HG02973 (cell line): ENCODE measurements around the gene LDLRAP1.
"Not testable (repeated sequence)": the region's sequence is repeated elsewhere in the genome, so short reads cannot be mapped to it uniquely, and the experiment has no call there.

Experiments
- ATAC-seq: cut with Tn5 transposase; IDR thresholded peaks from one replicate; pipeline ENCODE4 v1.9.1; 2021; ENCODE audit warnings: moderate library complexity; ENCODE audit not compliant: unreplicated experiment

The LDLRAP1 gene, protein sequence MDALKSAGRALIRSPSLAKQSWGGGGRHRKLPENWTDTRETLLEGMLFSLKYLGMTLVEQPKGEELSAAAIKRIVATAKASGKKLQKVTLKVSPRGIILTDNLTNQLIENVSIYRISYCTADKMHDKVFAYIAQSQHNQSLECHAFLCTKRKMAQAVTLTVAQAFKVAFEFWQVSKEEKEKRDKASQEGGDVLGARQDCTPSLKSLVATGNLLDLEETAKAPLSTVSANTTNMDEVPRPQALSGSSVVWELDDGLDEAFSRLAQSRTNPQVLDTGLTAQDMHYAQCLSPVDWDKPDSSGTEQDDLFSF

DNA sequence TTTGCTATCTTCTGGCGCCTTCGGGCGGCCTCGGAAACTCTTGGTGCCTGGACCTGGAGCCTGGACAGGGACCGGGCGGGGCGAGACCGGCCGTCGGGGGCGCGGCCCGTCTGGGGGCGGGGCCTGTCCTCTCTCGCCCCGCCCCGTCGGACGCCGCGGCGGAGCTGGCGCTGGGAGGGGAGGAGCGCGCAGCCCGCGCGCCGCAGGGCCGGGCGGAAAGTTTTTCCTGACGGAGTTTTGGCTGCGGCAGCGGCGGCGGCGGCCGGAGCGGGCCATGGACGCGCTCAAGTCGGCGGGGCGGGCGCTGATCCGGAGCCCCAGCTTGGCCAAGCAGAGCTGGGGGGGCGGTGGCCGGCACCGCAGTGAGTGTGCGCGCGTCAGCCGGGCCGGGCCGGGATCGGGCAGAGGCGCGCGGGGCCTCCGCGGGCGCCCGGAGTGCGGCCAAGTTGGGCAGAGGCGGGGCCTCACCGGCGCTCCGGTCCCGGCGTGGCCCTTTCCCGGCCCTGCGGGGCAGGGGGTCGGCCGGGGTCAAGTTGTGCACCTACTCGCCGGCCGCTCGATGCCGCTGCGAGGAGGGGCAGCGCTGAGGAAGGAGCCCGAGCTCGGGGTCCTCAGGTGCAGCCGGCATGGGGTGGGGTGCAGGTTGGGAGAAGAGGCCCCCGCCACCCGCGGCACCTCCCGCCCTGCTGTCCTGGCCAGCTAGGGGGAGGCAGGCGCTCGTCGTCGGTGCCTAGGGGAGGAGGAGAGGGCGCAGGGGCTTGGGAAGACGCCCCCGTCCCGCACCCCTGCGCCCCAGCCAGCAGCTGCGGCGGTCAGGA lies at the start of gene LDLRAP1:
Gene LDLRAP1 (plus strand): TSS at position 182 of the 818 bp plus-strand sequence. CDS start 93 bp downstream, at position 275.
- peak; percentile 79 for ATAC-seq

DNA sequence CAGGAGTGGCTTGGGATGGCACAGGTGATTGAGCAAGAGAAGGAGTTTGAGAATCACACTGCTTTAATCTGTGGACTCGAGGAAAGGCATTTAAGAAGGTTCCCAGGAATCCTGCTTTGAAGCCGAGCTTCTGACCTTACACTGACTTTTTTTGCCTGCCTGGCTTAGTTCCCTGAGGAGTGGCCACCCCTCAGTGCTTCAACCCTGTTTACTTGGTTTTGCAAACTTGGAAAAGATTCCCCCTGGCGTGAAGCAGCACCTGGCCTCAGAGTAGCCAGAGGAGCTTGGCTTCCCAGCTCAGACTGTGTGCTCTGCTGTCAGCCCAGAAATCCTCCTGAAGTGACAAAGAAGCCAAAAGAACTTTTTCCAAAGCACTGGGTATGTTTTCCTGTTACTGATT lies 48.5 kb upstream of the LDLRAP1 start:
- ATAC-seq = no peak

DNA sequence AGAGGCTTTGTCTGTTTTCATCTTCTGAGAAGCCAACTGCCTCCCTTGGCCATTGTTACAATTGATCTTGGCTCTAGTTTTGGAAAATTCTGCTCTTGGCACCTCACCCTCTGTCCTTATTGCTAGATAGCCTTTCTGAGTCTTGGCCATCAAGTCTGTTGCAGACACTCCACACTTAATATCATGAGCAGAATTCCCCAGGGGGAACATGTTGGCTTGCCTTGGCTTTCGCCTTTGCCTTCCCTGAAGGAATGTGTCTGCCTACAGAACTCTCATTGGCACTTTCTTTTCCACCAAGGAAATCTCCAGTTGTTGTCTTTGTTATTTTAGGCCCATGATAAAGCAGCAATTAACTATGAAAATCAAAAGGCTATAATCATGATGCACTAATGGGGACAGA lies 42.7 kb upstream of the LDLRAP1 start:
- no peak for ATAC-seq

DNA sequence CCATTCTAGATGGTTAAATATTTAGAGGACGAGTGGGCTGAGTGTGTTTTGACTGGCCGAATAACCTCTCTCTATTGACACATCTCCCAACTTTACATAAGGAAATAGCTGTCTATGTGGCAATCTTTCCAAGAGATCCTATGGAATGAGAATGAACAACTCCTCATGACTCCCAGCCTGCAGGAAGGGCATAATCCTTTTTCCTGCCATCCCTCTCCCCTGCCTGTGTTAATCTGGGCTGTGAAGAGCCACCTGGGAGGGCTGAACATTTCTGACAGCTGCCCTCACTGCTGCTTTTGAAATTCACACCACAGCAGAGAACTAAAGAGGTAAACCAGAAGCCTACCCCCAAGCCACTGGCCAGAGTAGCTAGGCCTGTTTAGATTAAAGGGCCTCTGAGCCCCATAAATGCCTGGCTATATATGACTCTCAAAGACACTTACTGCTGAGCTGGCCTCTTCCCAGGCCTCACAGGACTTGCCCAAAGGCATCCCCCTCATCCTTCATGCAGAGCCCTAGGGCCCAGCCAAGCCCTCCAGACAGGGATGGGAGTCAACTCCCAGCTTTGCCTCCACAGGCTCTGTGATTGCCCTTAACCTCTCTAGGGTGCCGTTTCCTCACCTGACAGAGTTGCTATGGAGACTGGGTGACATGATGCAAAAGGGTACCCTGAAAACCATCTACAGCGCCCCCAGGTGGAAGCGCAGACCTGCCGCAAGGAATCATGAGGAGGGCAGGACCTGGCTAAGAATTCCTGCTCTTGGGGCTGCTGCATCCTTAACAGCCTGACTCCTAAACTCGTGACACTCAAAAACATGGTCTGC lies 42.0 kb upstream of the LDLRAP1 start:
- no peak for ATAC-seq

DNA sequence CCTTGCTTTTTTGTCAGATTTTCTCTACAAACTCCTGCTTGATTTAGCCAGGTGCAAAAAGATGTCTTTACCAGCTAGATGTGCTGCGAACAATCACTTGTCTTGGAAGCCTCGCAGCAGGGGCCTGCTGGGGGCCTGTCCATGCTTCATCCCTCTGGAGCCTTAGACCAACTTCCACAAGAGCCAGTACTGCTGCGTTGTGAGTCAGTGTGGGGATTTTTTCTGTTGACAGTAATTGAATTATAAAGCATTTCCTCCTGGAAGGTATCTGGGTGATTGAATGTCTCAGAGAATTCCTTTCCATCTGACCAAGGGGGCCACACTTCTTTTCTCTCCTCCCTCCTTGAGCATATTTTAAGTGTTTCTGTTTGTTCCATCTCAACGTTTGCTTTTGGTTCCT lies 40.4 kb upstream of the LDLRAP1 start:
- no peak for ATAC-seq

DNA sequence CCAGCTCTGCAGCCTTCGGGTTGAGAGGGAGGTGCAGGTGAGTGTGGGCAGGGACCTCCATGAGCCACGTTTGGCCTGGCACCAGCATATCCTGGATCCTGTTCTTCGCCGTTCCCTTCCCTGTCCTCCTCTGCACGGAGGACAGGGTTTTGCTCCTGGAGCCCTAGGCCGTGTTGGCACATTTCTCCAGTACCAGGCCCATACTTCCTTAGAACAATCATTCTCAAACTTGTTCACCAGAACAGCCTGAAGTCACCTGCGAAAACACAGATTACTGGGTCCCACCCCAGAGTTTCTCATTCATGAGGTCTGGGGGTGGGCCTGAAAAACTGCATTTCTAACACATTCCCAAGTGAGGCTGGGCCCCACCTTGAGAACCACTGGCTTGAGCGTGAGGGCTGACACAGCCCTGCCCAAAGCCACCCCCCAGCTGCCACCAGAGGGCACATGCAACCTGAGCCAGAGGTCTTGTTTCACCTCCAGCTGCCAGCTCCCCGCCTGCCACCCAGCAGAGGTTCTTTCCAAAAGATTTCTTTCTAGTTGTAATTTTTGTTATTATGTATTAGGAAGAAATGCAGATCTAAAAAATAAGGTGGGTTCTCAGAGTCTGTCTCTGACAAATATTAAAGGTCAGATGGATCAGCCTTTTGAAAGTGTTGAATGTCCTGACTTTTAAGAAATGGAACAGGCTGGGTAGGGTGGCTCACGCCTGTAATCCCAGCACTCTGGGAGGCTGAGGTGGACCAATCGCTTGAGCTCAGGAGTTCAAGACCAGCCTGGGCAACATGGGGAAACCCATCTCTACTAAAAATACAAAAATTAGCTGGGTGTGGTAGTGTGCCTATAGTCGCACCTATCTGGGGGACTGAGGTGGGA lies 39.6 kb upstream of the LDLRAP1 start:
- ATAC-seq = no peak

DNA sequence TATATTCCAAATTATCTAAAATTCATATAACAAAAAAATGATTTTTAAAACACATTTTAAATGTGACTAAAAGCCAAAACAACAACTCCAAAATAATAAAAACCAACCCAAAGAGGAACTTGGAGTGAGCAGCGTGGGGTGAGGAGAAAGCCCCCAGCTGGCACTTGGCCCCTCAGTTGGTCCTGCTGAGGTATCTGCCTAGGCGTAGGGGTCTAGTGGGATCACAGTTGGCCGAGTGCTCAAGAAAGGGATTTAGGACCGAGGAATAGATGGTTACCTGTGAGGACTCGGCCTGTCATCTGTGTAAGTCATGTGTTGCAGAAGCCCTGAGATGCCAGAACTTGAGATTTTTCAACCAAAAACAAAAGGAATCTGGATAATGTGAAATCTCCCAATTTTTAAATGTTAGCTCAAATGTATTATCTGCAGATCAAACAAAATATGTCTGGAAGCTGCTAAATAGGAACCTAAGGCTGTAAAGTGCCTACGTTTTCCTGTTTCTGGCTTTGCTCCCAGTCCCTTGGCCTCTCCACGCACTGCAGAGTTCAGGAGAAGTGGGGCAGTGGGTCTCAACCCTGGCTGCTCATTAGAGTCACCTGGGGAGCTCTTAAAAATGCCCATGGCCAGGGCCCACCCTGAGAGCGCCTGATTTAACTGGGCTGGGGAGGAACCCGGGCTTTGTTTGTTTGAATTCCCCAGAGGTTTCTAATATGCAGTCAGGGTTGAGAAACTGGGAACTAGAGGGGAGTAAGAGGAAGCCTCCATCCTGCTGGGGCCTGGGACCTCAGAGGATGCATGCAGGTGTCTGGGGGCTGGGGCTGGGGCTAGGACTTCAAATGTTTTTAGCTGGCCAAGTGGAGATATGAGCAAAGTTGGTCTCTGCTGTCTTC lies 38.5 kb upstream of the LDLRAP1 start:
- ATAC-seq = no peak

DNA sequence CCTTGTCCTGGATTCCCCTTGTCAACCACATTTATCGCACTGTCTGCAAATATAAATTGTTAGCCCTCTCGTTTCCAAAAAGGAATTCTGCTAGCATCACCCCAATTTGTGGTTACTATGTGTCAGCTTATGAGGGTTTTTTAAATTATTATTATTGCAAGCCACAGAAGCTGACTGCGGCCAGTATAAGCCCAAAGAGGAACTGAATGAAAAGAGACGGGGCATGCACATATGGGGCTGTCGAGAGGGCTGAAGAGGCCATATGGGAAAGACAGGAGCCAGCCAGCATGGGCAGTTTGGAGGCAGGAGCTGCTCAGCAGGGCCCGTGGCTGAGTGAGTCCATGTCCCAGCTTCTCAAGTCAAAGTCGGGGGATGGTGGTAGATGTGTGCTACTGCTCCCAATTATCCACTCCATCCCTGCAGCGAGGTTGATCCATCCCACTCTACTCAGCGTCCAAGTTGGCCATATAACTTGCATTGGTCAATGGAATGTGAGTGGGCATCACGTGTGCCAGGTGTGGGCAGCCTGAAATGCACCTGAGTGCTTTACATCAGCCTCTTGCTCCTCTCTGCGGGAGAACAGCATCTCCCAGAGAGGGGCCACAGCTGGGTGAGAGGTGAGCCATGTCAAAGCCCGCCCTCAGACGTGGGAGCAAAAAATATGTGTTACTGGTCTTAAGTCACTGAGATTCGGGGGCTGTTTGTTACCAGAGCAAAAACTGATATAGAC lies 37.6 kb upstream of the LDLRAP1 start:
- no peak for ATAC-seq

DNA sequence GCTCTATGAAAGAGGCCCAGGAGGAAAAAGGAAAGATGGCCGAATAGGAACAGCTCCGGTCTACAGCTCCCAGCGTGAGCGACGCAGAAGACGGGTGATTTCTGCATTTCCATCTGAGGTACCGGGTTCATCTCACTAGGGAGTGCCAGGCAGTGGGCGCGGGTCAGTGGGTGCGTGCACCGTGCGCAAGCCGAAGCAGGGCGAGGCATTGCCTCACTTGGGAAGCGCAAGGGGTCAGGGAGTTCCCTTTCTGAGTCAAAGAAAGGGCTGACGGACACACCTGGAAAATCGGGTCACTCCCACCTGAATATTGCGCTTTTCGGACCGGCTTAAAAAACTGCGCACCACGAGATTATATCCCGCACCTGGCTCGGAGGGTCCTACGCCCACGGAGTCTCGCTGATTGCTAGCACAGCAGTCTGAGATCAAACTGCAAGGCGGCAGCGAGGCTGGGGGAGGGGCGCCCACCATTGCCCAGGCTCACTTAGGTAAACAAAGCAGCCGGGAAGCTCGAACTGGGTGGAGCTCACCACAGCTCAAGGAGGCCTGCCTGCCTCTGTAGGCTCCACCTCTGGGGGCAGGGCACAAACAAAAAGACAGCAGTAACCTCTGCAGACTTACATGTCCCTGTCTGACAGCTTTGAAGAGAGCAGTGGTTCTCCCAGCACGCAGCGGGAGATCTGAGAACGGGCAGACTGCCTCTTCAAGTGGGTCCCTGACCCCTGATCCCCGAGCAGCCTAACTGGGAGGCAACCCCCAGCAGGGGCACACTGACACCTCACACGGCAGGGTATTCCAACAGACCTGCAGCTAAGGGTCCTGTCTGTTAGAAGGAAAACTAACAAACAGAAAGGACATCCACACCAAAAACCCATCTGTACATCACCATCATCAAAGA lies 36.6 kb upstream of the LDLRAP1 start:
- not testable (repeated sequence) for ATAC-seq

DNA sequence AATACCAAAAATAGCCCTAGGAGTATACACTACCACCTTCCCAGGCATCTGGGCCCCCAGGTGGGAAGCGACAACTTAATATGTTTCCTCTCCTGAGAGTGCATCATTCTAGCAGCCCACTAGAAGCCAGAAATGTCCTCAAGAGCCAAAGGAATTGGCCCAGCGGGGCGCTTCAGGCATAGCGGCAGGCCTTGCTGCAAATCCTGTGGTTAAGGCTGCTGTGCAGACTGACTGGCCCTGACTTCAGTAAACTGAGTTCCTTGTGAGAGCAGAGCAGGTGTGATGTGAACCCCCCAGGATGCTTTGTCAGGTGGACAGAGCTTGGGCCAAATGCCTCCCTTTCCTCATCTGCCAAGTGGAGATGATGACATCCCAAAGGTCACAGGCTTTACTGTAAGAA lies 29.7 kb upstream of the LDLRAP1 start:
- no peak for ATAC-seq

DNA sequence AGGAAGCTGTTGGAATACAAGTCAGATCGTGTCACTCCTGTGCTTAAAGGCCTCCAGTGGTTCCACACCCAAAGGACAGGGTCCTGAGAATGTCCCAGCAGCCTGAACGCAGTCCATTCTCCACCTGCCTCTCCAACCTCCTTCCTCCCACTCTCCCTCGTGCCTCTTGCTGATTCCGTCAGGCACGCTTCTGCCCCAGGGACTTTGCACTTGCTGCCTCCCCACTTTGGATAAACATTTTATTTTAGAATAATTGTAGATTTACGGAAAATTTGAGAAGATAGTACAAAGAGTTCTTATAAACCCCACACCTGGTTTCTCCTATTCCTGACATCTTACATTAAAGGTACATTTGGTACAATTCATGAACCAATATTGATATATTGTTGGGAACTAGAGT lies 28.4 kb upstream of the LDLRAP1 start:
- ATAC-seq = no peak

DNA sequence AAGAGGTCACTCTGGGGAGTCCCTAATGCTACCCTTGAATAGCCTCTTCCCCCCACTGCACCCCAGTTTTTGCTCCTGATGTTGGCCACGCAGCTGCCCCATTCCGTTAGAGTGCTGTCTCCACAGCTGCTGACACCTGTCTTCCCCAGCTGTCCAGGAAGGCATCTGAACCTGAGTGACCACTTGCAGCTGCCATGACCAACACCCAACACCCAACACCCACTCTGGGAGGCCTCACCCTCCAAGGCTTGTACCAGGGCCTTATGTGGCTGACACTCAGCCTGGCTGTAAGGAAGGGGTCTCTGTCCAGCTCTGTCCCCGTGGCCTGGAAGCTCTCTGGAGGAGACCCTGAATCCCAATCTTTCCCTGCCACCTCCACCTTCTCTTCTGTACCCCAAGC lies 26.7 kb upstream of the LDLRAP1 start:
- no peak for ATAC-seq

DNA sequence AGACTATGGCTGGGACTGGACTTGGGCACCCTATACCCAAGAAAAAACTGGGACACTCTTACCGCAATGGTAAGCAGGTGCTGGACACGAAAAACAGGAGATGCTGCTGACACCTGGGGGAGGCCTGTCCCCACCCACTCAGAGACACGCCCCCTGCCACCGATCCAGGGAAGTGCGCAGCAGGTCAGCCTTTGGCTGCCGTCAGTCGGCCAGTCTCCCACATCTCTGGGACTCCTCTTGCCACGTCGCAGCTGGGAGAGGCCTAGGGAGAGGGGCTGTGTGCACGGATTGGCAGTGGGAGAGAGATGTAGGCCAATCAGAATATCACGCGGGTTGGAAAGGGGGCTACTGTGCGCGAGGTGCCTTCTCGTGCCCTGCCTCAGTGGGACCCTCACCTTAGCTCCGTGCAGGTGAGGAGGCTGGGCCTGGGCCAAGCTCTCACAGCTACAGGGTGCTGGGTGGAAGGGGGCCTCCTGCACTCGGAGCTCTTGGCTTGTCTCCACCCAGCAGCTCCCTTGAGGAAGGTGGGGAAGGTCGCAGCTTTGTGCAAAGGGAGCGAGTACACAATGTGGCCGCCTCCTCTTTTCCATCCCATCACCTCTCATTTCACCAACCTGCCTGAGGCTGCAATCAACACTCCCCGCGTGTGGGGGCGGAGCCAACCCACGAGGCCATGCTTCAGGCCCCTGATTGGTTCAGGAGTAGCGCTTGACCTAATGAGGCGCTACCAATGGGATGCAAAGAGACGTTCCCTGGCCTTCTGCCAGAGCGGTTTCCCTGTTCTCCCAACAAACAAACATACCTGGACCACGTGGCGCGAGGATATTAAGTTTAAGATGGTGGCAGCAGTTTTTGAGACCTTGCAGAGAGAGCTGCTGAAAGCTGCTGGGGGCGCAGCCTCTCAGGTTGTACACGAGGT lies 25.7 kb upstream of the LDLRAP1 start:
- no peak for ATAC-seq

DNA sequence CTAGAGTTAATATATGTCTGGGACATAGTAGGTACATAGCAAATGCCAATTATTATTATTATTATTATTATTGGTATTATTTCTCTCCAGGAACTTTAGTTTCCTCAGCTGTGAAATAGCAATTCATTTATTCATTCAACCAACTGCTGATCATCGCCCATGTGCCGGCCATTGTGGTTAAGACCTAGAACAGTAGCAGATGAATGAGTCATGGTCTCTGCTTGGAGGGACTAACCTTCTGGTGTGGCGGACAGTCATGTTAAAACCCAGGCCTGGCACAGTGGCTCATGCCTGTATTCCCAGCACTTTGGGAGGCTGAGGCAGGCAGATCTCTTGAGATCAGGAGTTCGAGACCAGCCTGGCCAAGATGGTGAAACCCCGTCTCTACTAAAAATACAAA lies 23.8 kb upstream of the LDLRAP1 start:
- no peak for ATAC-seq

DNA sequence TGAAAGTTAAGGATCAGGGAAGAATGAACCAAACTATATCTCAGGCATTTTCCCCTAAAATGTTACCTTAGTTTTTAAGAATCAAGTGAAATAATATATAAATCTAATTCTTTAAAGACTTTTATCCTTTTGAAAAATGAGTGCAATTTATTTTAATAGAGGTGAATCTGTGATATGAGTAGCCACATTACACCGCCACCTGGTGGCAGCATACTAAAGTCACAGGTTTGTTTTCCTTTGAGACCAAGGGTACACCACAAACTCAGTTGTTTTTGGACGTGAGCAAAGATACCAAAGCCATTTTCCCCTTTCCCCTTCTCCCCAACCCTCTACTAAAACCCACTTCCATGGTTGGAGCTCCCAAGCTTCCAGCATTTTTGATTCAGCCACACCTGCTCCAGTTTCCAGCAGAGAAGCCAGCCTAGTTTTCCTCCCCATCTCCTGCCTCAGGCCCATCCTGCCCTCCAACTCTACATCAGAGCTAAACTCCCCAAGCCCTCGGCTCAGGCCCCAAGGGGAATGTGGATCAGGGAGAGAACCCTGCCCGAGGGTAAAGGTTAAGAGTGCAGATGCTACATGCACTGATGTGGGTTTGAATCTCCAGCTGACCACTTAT lies 22.9 kb upstream of the LDLRAP1 start:
- no peak for ATAC-seq

DNA sequence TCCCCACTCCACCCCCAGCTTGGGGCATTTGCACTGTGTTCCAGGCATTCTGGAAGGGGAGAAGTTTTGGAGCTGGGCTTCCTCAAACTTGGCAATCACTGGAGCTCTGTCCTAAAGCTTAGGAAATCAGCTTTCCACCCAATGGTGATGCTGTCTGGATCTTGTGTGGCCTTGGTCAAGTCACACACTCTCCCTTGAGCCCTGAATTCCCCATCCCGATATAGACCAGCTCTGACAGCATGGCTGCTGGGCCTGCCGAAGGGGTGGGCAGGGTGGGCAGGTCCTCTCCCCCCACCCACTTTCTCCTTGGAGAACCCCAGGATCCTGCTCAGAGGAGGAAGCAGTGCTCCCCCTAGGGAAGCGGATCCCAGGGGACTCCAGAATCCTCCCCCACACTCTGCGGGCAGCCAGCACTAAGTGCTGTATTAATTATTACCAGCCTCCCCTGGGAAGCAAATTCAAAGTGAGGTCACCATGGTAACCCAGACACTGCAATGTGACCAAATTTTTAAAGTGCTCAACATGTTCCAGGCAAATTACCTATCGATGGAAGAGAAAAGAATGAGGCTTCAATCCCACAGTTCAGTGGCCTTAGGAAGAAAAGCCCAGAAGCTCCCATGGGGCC lies 21.3 kb upstream of the LDLRAP1 start:
- ATAC-seq = no peak
